HepG2 (cell line): ENCODE data around the gene CHMP4B. TPM values are rescaled to one million over a fixed set of nuclear protein-coding genes. Genes with fewer than 3 reads are reported as not detected.
A peak's percentile ranks its signal among the peaks of the same experiment; 100 is the strongest.

Experiments used
- DMAP1 ChIP-seq: IDR thresholded peaks from 2 replicates; pipeline ENCODE4 v1.6.1; 2016
- DNMT1 ChIP-seq: sonication (generic); formaldehyde crosslinking; IDR thresholded peaks from 2 replicates; pipeline ENCODE4 v1.5.1; 2020; ENCODE audit warnings: mild to moderate bottlenecking, missing genetic modification reagents
- EEA1 ChIP-seq: sonication (generic); formaldehyde crosslinking; IDR thresholded peaks from 2 replicates; pipeline ENCODE4 v1.5.1; 2020; ENCODE audit warnings: mild to moderate bottlenecking, missing genetic modification reagents, borderline replicate concordance
- GLI4 ChIP-seq: sonication (generic); formaldehyde crosslinking; IDR thresholded peaks from 2 replicates; pipeline ENCODE4 v1.5.1; 2020; ENCODE audit warnings: missing genetic modification reagents, mild to moderate bottlenecking, moderate library complexity, borderline replicate concordance
- HES4 ChIP-seq: sonication (generic); formaldehyde crosslinking; IDR thresholded peaks from 2 replicates; pipeline ENCODE4 v1.9.0; 2021; ENCODE audit warnings: mild to moderate bottlenecking, missing genetic modification reagents, borderline replicate concordance
- JUND ChIP-seq: sonication (generic); formaldehyde crosslinking; IDR thresholded peaks from 2 replicates; pipeline ENCODE4 v1.8.0; 2022; ENCODE audit warnings: mild to moderate bottlenecking, missing genetic modification reagents
- KMT2B ChIP-seq: IDR thresholded peaks from 2 replicates; pipeline ENCODE4 v1.6.1; 2016; ENCODE audit warnings: missing genetic modification reagents, missing compliant biosample characterization
- NFYC ChIP-seq: IDR thresholded peaks from 2 replicates; pipeline ENCODE4 v1.6.1; 2016; ENCODE audit warnings: missing genetic modification reagents, missing compliant biosample characterization
- PHF8 ChIP-seq: sonication (generic); formaldehyde crosslinking; IDR thresholded peaks from 2 replicates; pipeline ENCODE4 v1.5.0; 2020; ENCODE audit warnings: missing genetic modification reagents
- RAD21 ChIP-seq: fragments of 450-650 bp; formaldehyde crosslinking; IDR thresholded peaks from 2 replicates; pipeline ENCODE4 v1.5.0; 2020; ENCODE audit warnings: mild to moderate bottlenecking
- SMAD3 ChIP-seq: sonication (generic); formaldehyde crosslinking; IDR thresholded peaks from 2 replicates; pipeline ENCODE4 v1.4.0; 2020; ENCODE audit warnings: missing genetic modification reagents
- SMAD9 ChIP-seq: sonication (generic); formaldehyde crosslinking; IDR thresholded peaks from 2 replicates; pipeline ENCODE4 v1.5.1; 2020; ENCODE audit warnings: mild to moderate bottlenecking, missing genetic modification reagents
- SMC3 ChIP-seq: IDR thresholded peaks from 2 replicates; pipeline ENCODE4 v1.6.1; 2011; ENCODE audit warnings: low read length, improper control_type of control experiment
- STAG1 ChIP-seq: sonication (generic); formaldehyde crosslinking; IDR thresholded peaks from 2 replicates; pipeline ENCODE4 v1.4.0; 2020; ENCODE audit warnings: missing genetic modification reagents
- YEATS4 ChIP-seq: sonication (generic); formaldehyde crosslinking; IDR thresholded peaks from 2 replicates; pipeline ENCODE4 v1.4.0; 2020; ENCODE audit warnings: missing genetic modification reagents, borderline replicate concordance
- ZNF598 ChIP-seq: sonication (generic); formaldehyde crosslinking; IDR thresholded peaks from 2 replicates; pipeline ENCODE4 v1.5.1; 2020; ENCODE audit warnings: mild to moderate bottlenecking, missing genetic modification reagents, borderline replicate concordance
- ZNF713 ChIP-seq: sonication (generic); formaldehyde crosslinking; IDR thresholded peaks from 2 replicates; pipeline ENCODE4 v1.4.0; 2020; ENCODE audit warnings: mild to moderate bottlenecking, missing genetic modification reagents
- polyA plus RNA-seq, 8 experiments: library from polyadenylated mRNA; depleted of rRNA in 3 of 8; stranded (reverse) in 7 of 8; unstranded in 1 of 8; fragments of >200 nt; fragmentation: Illumina TruSeq in 4 of 8; extraction: Trizol in 4 of 8; gene quantifications; 2 replicates each; pipeline versions ENCODE4 v1.2.1 to v1.2.3, GENCODE V29; 2011 to 2016; ENCODE audit warnings: low read depth in 4 of 8, missing spikeins in 1 of 8, mixed read lengths in 1 of 8; ENCODE audit not compliant: insufficient read depth in 1 of 8
- total RNA-seq, 5 experiments: library from RNA; depleted of rRNA; stranded (reverse); fragments of >200 nt; fragmentation: Illumina TruSeq; extraction: Trizol; gene quantifications; 2 replicates each; pipeline ENCODE4 v1.2.3, GENCODE V29; 2016; ENCODE audit warnings: low read depth in 1 of 5
- TF ChIP-seq, protein P1 (sequence below): sonication (generic); formaldehyde crosslinking; IDR thresholded peaks from 2 replicates; pipeline ENCODE4 v1.4.0; 2020; ENCODE audit warnings: missing genetic modification reagents, borderline replicate concordance
- TF ChIP-seq, protein P2 (sequence below): sonication (generic); formaldehyde crosslinking; IDR thresholded peaks from 2 replicates; pipeline ENCODE4 v1.4.0; 2020; ENCODE audit warnings: mild to moderate bottlenecking, missing genetic modification reagents, borderline replicate concordance
- TF ChIP-seq, protein P3 (sequence below): sonication (generic); formaldehyde crosslinking; IDR thresholded peaks from 2 replicates; pipeline ENCODE4 v1.4.0; 2020; ENCODE audit warnings: mild to moderate bottlenecking, missing genetic modification reagents
- TF ChIP-seq, protein P4 (sequence below): sonication (generic); formaldehyde crosslinking; IDR thresholded peaks from 2 replicates; pipeline ENCODE4 v1.4.0; 2020; ENCODE audit warnings: missing genetic modification reagents

CHMP4B gene
- total and polyA plus RNA-seq, 2 of the 13 experiments (the other 11 are each of a cell fraction or from before 2014, with no cell fraction given) = 40.1 to 45.6 TPM

DNA sequence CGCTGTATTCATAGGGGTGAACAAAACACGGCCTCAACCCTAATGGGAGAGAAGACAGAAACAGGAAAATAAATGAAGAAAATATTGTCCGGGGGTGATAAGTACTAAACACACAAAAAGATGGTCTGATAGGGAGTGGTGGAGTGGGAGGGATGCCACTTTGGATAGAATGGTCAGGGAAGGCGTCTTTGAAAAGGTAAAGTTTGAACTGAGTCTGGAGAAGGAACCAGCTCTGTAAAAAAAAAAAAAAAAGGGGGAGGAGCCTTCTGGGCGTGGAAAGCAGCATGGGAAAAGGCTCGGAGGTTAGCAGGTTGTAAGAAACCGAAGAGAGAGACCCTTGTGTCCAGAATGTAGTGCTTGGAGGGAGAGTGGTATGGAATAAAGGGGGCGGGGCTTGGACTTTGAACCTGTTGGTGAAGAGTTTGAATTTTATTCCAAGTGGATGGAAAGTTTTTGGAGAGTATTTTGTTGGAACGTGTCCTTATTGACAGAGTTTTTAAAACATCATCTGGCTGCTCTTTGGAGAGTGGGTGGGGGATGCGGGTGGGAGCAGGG is 1.8 kb downstream of the CHMP4B start (continued):
- TF ChIP-seq, protein P1, sequence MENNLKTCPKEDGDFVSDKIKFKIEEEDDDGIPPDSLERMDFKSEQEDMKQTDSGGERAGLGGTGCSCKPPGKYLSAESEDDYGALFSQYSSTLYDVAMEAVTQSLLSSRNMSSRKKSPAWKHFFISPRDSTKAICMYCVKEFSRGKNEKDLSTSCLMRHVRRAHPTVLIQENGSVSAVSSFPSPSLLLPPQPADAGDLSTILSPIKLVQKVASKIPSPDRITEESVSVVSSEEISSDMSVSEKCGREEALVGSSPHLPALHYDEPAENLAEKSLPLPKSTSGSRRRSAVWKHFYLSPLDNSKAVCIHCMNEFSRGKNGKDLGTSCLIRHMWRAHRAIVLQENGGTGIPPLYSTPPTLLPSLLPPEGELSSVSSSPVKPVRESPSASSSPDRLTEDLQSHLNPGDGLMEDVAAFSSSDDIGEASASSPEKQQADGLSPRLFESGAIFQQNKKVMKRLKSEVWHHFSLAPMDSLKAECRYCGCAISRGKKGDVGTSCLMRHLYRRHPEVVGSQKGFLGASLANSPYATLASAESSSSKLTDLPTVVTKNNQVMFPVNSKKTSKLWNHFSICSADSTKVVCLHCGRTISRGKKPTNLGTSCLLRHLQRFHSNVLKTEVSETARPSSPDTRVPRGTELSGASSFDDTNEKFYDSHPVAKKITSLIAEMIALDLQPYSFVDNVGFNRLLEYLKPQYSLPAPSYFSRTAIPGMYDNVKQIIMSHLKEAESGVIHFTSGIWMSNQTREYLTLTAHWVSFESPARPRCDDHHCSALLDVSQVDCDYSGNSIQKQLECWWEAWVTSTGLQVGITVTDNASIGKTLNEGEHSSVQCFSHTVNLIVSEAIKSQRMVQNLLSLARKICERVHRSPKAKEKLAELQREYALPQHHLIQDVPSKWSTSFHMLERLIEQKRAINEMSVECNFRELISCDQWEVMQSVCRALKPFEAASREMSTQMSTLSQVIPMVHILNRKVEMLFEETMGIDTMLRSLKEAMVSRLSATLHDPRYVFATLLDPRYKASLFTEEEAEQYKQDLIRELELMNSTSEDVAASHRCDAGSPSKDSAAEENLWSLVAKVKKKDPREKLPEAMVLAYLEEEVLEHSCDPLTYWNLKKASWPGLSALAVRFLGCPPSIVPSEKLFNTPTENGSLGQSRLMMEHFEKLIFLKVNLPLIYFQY (CRISPR knock-in tag) = no peak
- TF ChIP-seq, protein P2, sequence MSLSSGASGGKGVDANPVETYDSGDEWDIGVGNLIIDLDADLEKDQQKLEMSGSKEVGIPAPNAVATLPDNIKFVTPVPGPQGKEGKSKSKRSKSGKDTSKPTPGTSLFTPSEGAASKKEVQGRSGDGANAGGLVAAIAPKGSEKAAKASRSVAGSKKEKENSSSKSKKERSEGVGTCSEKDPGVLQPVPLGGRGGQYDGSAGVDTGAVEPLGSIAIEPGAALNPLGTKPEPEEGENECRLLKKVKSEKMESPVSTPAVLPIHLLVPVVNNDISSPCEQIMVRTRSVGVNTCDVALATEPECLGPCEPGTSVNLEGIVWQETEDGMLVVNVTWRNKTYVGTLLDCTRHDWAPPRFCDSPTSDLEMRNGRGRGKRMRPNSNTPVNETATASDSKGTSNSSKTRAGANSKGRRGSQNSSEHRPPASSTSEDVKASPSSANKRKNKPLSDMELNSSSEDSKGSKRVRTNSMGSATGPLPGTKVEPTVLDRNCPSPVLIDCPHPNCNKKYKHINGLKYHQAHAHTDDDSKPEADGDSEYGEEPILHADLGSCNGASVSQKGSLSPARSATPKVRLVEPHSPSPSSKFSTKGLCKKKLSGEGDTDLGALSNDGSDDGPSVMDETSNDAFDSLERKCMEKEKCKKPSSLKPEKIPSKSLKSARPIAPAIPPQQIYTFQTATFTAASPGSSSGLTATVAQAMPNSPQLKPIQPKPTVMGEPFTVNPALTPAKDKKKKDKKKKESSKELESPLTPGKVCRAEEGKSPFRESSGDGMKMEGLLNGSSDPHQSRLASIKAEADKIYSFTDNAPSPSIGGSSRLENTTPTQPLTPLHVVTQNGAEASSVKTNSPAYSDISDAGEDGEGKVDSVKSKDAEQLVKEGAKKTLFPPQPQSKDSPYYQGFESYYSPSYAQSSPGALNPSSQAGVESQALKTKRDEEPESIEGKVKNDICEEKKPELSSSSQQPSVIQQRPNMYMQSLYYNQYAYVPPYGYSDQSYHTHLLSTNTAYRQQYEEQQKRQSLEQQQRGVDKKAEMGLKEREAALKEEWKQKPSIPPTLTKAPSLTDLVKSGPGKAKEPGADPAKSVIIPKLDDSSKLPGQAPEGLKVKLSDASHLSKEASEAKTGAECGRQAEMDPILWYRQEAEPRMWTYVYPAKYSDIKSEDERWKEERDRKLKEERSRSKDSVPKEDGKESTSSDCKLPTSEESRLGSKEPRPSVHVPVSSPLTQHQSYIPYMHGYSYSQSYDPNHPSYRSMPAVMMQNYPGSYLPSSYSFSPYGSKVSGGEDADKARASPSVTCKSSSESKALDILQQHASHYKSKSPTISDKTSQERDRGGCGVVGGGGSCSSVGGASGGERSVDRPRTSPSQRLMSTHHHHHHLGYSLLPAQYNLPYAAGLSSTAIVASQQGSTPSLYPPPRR (CRISPR knock-in tag) = 0 out of 2 replicates have a peak, but pooled peaks have one; percentile 33
- TF ChIP-seq YEATS4 (CRISPR knock-in tag) (peak; percentile 17; the same call in 1 of the 2 replicates), ZNF598 (CRISPR knock-in tag) (no peak), GLI4 (CRISPR knock-in tag) (no peak), JUND (no peak), EEA1 (CRISPR knock-in tag) (no peak), SMAD9 (CRISPR knock-in tag) (no peak), DMAP1 (CRISPR knock-in tag) (peak; percentile 56; the same call in 1 of the 2 replicates), HES4 (CRISPR knock-in tag) (no peak), SMAD3 (no peak), RAD21 (no peak), ZNF713 (CRISPR knock-in tag) (no peak), NFYC (CRISPR knock-in tag) (no peak), KMT2B (CRISPR knock-in tag) (no peak), SMC3 (peak; percentile 13; the same call in 1 of the 2 replicates), STAG1 (CRISPR knock-in tag) (no peak), DNMT1 (CRISPR knock-in tag) (no peak), PHF8 (CRISPR knock-in tag) (no peak)
- TF ChIP-seq, protein P3, sequence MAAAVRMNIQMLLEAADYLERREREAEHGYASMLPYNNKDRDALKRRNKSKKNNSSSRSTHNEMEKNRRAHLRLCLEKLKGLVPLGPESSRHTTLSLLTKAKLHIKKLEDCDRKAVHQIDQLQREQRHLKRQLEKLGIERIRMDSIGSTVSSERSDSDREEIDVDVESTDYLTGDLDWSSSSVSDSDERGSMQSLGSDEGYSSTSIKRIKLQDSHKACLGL (CRISPR knock-in tag) = no peak
- TF ChIP-seq, protein P4, sequence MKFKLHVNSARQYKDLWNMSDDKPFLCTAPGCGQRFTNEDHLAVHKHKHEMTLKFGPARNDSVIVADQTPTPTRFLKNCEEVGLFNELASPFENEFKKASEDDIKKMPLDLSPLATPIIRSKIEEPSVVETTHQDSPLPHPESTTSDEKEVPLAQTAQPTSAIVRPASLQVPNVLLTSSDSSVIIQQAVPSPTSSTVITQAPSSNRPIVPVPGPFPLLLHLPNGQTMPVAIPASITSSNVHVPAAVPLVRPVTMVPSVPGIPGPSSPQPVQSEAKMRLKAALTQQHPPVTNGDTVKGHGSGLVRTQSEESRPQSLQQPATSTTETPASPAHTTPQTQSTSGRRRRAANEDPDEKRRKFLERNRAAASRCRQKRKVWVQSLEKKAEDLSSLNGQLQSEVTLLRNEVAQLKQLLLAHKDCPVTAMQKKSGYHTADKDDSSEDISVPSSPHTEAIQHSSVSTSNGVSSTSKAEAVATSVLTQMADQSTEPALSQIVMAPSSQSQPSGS (CRISPR knock-in tag) = no peak
